Mesendoderm (in vitro differentiated cells): Measurements from ENCODE around the gene MLKL.
A peak's percentile ranks its signal among the peaks of the same experiment; 100 is the strongest.

ENCODE experiments used
- DNase-seq: peaks from one replicate; pipeline ENCODE4 v3.0.0; 2013
- H2AK5ac ChIP-seq: 2 replicates; pipeline ENCODE4 v1.6.1; 2013; ENCODE audit warnings: low read length, inconsistent platforms
- H2BK120ac ChIP-seq: 2 replicates; pipeline ENCODE4 v1.6.1; 2013; ENCODE audit warnings: low read depth, mild to moderate bottlenecking, low read length, moderate library complexity, mixed read lengths
- H2BK15ac ChIP-seq: replicated peaks from 2 replicates; pipeline ENCODE4 v1.6.1; 2013; ENCODE audit warnings: low read depth, mild to moderate bottlenecking, moderate library complexity
- H2BK5ac ChIP-seq: 2 replicates; pipeline ENCODE4 v1.6.1; 2013; ENCODE audit warnings: low read length, inconsistent platforms
- H3K18ac ChIP-seq: 2 replicates; pipeline ENCODE4 v1.6.1; 2013; ENCODE audit warnings: mild to moderate bottlenecking, low read length, mixed read lengths
- H3K23ac ChIP-seq: one replicate; pipeline ENCODE4 v1.6.1; 2013; ENCODE audit warnings: low read length
- H3K27ac ChIP-seq: 2 replicates; pipeline ENCODE4 v1.5.1; 2013; ENCODE audit warnings: low read depth, mild to moderate bottlenecking, inconsistent platforms, low read length, moderate library complexity
- H3K27me3 ChIP-seq: 2 replicates; pipeline ENCODE4 v1.6.1; 2013; ENCODE audit warnings: low read length, control low read depth, mild to moderate bottlenecking, inconsistent platforms; ENCODE audit not compliant: insufficient read depth, poor library complexity
- H3K36me3 ChIP-seq: 2 replicates; pipeline ENCODE4 v1.6.1; 2013; ENCODE audit warnings: low read length, inconsistent platforms; ENCODE audit not compliant: control insufficient read depth, insufficient read depth
- H3K4ac ChIP-seq: one replicate; pipeline ENCODE4 v1.6.1; 2013; ENCODE audit warnings: low read depth, mild to moderate bottlenecking, low read length, moderate library complexity
- H3K4me1 ChIP-seq: 2 replicates; pipeline ENCODE4 v1.6.1; 2013; ENCODE audit warnings: low read depth, low read length, inconsistent platforms; ENCODE audit not compliant: control insufficient read depth
- H3K4me2 ChIP-seq: 2 replicates; pipeline ENCODE4 v1.6.1; 2013; ENCODE audit warnings: low read length
- H3K4me3 ChIP-seq: 2 replicates; pipeline ENCODE4 v1.5.1; 2013; ENCODE audit warnings: mild to moderate bottlenecking, low read length
- H3K56ac ChIP-seq: one replicate; pipeline ENCODE4 v1.6.1; 2013; ENCODE audit warnings: low read length
- H3K79me1 ChIP-seq: 2 replicates; pipeline ENCODE4 v1.6.1; 2013; ENCODE audit warnings: low read length, inconsistent platforms
- H3K79me2 ChIP-seq: 2 replicates; pipeline ENCODE4 v1.6.1; 2013; ENCODE audit warnings: mild to moderate bottlenecking, low read length; ENCODE audit not compliant: control insufficient read depth, insufficient read depth
- H3K9ac ChIP-seq: 2 replicates; pipeline ENCODE4 v1.6.1; 2013; ENCODE audit warnings: low read length, inconsistent platforms
- H4K5ac ChIP-seq: one replicate; pipeline ENCODE4 v1.6.1; 2013; ENCODE audit warnings: low read length
- H4K8ac ChIP-seq: one replicate; pipeline ENCODE4 v1.6.1; 2013; ENCODE audit warnings: low read depth, mild to moderate bottlenecking, control low read depth, low read length, moderate library complexity
- WGBS: extraction: QIAGEN DNeasy Blood & Tissue Kit; methylation state at CpG from one replicate; pipeline ENCODE4 v1.1.7; 2013; ENCODE audit warnings: low lambda C conversion rate, missing lambda C conversion rate; ENCODE audit not compliant: insufficient coverage; ENCODE audit errors: extremely low coverage; 5-methylcytosine and 5-hydroxymethylcytosine counted together

MLKL gene

DNA sequence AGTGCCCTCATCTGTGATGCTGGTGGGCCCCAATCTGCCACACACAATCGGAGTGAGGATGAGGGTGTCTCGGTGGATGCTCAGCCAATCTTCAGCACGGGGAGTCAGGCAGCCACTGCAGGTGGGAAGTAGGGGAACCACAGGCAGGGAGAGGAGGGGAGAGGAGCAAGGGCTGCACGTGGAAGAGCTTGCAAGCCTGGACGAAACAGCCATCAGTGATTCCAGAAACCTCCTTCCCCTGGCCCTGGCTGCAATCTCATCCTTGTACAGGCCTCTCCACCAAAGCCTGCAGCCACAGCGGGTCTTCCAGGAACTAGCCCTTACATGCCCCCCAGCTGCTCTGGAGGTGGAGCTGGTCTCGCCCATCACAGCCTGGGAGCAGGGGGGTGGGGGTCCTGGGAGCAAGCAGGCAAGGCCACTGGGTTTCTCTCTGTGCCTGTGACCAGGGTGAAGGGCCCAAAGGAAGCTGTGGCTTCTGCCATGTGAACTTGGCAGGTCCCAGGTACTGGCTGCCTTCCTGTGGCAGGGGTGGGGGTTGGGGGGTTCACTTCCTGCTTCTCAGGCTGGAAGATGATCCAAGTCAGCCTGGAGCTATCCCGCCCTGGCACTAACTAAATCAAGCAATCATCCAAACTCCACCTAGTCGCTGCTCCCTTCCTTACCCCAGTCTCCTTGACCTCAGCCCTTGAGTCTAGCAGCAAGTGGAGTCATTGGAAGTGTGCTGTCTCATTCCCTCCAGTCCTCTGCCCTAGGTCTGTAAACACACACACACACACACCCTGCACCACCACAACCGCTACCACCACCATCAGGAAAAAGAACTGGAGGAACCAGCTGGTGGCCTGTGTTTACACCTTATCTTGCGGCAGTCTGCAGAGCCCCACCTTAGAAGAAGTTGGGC, 29.4 kb upstream of the MLKL start:
- no peak overlapping the region for H2BK5ac ChIP-seq
- H3K79me2 ChIP-seq = no peaks in the 10 kb centered on the region
- H2BK120ac ChIP-seq = no peak overlapping the region
- H2BK15ac ChIP-seq = no peak overlapping the region
- no peak overlapping the region for H3K4me3 ChIP-seq
- no peaks in the 10 kb centered on the region for H3K27me3 ChIP-seq
- peak overlapping the region; percentile 8 for H3K18ac ChIP-seq
- no peak overlapping the region for H3K4me2 ChIP-seq
- H3K36me3 ChIP-seq = no peaks in the 10 kb centered on the region
- H3K4me1 ChIP-seq = peaks cover 16% of the 10 kb centered on the region
- no peak overlapping the region for H3K23ac ChIP-seq
- H3K56ac ChIP-seq = peak overlapping the region; percentile 58
- no peak for DNase-seq
- WGBS = no CpG with 5 or more reads among the region's 11 CpGs
- H4K8ac ChIP-seq = no peak overlapping the region
- H3K27ac ChIP-seq = no peak overlapping the region
- no peak overlapping the region for H3K9ac ChIP-seq
- H4K5ac ChIP-seq = no peak overlapping the region
- no peaks in the 10 kb centered on the region for H3K79me1 ChIP-seq
- no peak overlapping the region for H3K4ac ChIP-seq
- H2AK5ac ChIP-seq = peak overlapping the region; percentile 6

GRCh38 chr16:74727903-74728302, 27.2 kb upstream of the MLKL start:
- Histone ChIP-seq H3K4me2 (no peak overlapping the region), H4K5ac (no peak overlapping the region), H3K23ac (no peak overlapping the region), H2BK15ac (no peak overlapping the region), H3K4ac (no peak overlapping the region), H4K8ac (no peak overlapping the region), H3K27ac (no peak overlapping the region), H3K9ac (no peak overlapping the region), H3K36me3 (no peaks in the 10 kb centered on the region), H2BK120ac (no peak overlapping the region), H3K79me1 (no peaks in the 10 kb centered on the region), H2AK5ac (no peak overlapping the region), H3K56ac (no peak overlapping the region), H3K18ac (no peak overlapping the region), H3K4me3 (no peak overlapping the region), H3K4me1 (peaks cover 7% of the 10 kb centered on the region), H3K79me2 (no peaks in the 10 kb centered on the region), H2BK5ac (no peak overlapping the region), H3K27me3 (no peaks in the 10 kb centered on the region)
- WGBS = no CpG with 5 or more reads among the region's 4 CpGs
- no peak for DNase-seq

- Histone ChIP-seq H3K9ac (no peak overlapping the region), H3K18ac (no peak overlapping the region), H3K27me3 (no peaks in the 10 kb centered on the region), H2BK15ac (no peak overlapping the region), H4K8ac (no peak overlapping the region), H3K79me2 (no peaks in the 10 kb centered on the region), H3K4ac (no peak overlapping the region), H3K36me3 (no peaks in the 10 kb centered on the region), H2AK5ac (no peak overlapping the region), H3K27ac (no peak overlapping the region), H4K5ac (no peak overlapping the region), H3K23ac (no peak overlapping the region), H2BK120ac (no peak overlapping the region), H3K56ac (no peak overlapping the region), H3K4me2 (no peak overlapping the region), H3K4me1 (peaks cover 7% of the 10 kb centered on the region), H3K4me3 (no peak overlapping the region), H3K79me1 (no peaks in the 10 kb centered on the region), H2BK5ac (no peak overlapping the region)
- no CpG with 5 or more reads among the region's 2 CpGs for WGBS
- peak; percentile 81 for DNase-seq
Measured at GRCh38 chr16:74726716-74727115, 26.1 kb upstream of the MLKL start.

DNA sequence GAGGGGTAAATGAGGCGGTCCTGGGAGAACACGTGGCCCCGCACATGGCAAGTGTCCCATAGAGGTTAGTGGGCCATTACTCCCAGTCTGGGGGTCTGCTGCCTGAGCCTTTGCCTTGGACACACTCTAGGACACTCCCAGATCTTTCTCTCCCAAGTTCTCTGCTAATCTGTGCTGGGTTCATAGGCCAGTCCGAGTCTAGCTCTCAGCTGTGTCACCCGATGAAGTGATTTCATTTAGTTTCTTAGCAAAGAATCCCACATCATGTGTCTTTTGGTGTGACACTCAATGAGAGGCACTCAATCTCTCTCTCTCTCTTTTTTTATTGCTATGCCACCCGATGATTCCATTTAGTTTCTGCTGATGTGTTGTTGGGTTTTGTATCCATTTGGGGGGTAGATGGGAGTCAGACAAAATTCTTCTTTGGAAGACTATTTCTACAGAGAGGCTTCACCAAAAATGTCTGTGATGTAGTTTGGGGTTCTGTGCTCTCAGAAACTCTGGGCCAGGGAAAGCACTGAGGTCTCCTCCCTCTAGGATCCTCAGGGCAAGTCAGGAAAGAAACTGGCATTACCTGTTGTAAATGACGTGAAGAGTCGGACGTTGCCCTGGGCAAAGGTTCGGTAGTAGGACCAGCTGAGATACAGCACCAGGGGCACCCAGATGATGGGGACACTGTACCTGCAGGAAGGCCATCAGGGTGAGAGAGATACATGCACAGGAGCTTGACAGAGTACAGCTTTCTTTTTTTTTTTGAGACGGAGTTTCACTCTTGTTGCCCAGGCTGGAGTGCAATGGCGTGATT, 25.2 kb upstream of the MLKL start:
- Histone ChIP-seq H3K79me2 (no peaks in the 10 kb centered on the region), H3K36me3 (no peaks in the 10 kb centered on the region), H2BK15ac (no peak overlapping the region), H3K4me2 (no peak overlapping the region), H2AK5ac (no peak overlapping the region), H4K5ac (no peak overlapping the region), H2BK5ac (no peak overlapping the region), H3K4me1 (peaks cover 7% of the 10 kb centered on the region), H3K79me1 (no peaks in the 10 kb centered on the region), H3K4ac (no peak overlapping the region), H3K27me3 (no peaks in the 10 kb centered on the region), H3K18ac (no peak overlapping the region), H2BK120ac (no peak overlapping the region), H3K56ac (no peak overlapping the region), H4K8ac (no peak overlapping the region), H3K27ac (no peak overlapping the region), H3K23ac (no peak overlapping the region), H3K9ac (no peak overlapping the region), H3K4me3 (no peak overlapping the region)
- WGBS = no CpG with 5 or more reads among the region's 12 CpGs
- no peak for DNase-seq

- Histone ChIP-seq H2BK15ac (no peak overlapping the region), H3K27me3 (no peaks in the 10 kb centered on the region), H2BK5ac (no peak overlapping the region), H3K4me1 (peaks cover 3% of the 10 kb centered on the region), H3K4ac (no peak overlapping the region), H3K79me2 (no peaks in the 10 kb centered on the region), H3K79me1 (no peaks in the 10 kb centered on the region), H3K4me2 (no peak overlapping the region), H3K9ac (no peak overlapping the region), H3K18ac (no peak overlapping the region), H3K56ac (no peak overlapping the region), H4K5ac (no peak overlapping the region), H2BK120ac (no peak overlapping the region), H3K36me3 (no peaks in the 10 kb centered on the region), H3K4me3 (no peak overlapping the region), H4K8ac (no peak overlapping the region), H3K27ac (no peak overlapping the region), H2AK5ac (no peak overlapping the region), H3K23ac (no peak overlapping the region)
- WGBS = no CpG with 5 or more reads among the region's 19 CpGs
- no peak for DNase-seq
Measured at GRCh38 chr16:74724820-74725549, 24.3 kb upstream of the MLKL start.
